ENCODE results near the gene CAMK1G.

Gene CAMK1G

GRCh38 chr1:209565759-209566678 lies 17.5 kb upstream of the CAMK1G start:
- peak; percentile 78 for DNase-seq (ENCODE audit: low spot score)

DNA sequence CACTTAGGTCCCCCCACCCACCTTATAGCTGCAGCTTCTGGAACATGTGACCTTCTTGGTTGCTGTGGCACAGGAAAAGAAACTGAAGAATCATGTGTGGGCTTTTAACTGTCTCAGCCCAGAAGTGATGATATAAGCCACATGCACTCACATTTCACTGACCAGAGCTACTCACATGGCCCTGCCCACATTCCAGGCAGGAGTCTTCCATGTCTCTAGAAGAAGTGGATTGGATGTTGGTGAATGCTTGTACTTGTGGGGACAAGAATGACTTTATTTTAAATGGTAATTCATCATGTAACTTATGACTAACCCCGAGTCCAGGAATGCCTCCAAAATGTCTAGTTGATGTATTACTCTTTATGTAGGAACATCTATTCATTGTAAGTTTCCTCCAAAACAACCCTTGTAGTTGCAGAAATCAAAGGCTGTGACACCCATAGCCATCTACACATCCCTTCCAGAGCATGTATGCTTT lies 15.8 kb upstream of the CAMK1G start:
- DNase-seq (ENCODE audit: low spot score), result no peak

DNA sequence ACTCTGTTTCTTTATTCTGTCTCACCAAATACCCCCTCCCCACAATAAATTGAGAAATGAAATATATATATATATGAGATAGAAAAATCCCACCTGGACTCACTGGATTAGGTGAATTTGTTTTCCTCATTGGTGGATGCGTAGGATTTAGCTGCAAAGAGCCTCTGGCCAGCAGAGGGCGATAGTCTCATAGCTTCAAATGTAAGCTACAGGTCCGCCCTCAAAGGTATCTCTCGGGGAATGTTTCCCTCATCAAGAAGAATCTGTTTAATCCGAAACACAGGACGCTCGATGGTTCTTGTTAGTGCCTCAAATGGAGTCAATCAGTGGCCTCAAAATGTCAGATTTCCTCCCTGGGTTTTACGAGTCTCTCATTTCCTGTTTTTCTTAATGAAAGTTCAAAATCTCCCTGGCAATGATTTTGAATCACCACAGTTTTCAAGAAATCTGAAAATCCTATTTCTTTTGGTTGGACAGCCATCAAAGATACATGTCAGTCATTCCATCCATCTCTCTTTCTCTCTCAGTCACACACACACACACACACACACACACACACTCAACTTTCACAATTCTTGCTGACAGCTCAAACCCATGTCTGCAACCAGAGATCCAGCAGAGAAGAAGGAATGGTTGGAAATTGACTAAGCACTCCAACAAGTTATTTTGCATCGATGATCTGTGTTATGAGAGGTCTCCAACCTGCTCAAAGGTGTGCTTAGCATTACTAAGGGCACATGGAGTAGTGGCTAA lies 13.9 kb upstream of the CAMK1G start:
- DNase-seq (ENCODE audit: low spot score), result peak; percentile 81

- DNase-seq (ENCODE audit: low spot score), result no peak
These were observed 12.8 kb upstream of the CAMK1G start for GRCh38 chr1:209570743-209571142.

- peak; percentile 62 for DNase-seq (ENCODE audit: low spot score)
These were observed 6.9 kb upstream of the CAMK1G start for GRCh38 chr1:209576392-209577197.

DNA sequence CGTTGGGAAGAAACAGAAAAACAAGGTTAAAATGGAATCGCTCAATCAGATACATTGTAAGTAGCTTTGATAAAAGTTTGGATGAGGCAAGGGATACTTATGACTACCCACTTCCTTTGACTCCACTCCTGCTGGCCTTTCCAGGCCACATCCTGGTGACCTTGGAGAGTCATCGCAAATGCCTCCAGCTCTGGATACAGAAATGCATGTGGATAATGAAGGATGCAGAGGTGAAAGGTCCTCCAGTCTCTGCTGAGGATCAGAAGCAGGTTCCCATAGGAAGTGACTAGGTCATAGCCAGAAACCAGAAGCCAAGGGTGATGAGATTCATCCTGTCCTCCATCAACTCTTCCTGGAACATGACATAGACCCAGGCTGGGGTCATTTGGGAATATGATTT lies 6.2 kb upstream of the CAMK1G start:
- DNase-seq (ENCODE audit: low spot score), result no peak

DNA sequence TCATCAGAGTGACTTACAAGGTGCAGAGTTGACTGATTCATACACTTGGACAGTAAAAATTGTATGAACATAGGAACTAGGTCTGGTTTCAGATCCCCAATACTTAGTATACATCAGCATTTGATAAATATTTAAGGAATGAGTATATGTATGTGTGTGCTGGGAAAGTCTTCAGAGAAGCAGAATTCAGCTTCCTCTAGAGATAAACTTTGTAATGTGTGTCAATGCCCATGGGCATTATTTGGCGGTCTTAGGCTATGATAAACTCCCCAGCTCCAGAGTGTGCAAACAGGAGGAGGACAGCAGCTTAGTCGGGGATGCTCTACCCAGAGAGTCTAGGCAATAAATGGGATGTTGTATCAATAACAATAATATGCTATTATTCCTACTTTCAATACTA lies 2.9 kb upstream of the CAMK1G start:
- no peak for DNase-seq (ENCODE audit: low spot score)

DNA sequence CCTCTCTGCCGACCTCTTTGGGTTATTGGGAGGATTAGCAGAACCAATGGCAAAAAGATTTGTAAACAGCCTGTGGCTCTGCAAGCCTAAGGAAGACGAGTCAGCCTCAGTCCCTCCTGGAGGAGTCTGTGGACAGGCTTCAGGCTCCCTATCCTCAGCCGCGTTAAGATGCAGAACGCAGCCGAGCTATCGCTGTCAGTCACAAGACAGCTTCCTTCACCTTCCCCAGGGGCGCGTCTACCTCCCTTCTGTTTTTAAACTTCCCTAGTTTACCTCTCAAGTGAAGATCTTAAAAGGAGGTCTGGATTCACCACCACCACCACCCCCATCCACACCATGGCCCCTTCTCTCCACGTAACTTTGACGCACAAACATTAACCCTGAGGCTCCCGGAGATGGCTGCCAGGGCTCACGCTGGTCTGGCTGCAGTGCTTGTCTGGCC lies 738 bp downstream of the CAMK1G start:
- no peak for DNase-seq (ENCODE audit: low spot score)

DNA sequence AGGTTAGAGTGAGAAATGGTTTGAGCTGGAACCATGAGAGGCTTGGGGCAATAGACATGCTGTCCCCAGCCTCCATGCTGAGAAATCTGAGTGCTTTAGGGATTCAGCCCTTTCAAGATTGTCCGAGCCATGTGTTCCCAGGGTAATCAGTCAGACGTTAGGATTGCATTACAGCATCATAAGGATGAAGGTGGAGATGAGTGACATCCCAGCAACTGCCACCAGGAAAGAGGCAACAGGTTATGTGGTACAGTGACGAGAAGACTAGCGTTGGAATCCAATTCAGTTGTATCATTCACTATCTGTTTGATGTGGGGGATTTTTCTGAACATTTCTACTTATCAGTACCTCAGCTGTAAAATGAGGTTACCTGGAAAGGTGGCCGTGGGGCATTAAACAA lies 1.7 kb downstream of the CAMK1G start:
- no peak for DNase-seq (ENCODE audit: low spot score)

GRCh38 chr1:209585672-209586071 lies 2.2 kb downstream of the CAMK1G start:
- peak; percentile 42 for DNase-seq (ENCODE audit: low spot score)

DNA sequence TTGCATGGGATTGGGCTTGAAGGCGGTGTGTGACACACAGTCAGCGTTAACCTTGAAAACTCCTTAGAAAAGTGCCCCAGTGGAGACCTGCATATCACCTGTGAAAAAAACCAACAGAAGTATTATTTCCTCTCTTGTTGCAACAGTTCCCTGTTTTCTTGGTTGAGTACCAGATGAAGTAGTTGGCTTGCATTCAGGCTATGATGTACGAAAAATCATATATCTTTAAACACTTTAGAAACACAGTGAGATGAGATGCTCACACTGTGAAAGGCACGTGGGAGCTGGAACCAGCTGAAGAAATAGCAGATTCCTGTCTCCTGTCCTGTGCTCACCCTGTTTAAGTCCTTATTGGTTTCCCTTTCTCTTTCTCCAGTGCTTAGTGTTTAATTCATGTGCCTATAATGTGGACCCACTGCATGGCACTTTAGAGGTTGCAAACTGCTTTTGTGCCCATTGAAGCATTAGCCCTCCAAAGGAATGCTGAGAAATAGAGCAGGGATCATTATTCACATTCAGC lies 2.8 kb downstream of the CAMK1G start:
- no peak for DNase-seq (ENCODE audit: low spot score)

DNA sequence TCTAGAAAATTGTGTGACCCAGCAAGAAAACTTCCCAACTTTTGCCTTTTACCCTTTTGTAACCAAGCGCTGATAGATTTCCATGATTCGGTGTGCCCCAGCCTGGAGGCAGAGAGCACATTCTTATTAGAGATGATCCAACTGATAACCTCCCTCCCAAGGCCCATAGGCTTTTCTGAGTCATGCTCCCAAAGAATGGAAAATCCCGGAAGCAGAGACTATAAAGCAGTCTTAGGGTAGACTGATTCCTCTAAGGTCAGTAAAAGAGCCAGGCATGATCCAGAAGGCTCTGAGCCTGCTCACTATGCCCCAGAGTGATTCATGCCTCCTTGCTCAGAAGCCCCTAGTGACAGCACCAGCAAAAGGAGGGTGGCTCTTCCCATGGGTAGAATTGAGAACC lies 4.3 kb downstream of the CAMK1G start:
- DNase-seq (ENCODE audit: low spot score), result peak; percentile 20

DNA sequence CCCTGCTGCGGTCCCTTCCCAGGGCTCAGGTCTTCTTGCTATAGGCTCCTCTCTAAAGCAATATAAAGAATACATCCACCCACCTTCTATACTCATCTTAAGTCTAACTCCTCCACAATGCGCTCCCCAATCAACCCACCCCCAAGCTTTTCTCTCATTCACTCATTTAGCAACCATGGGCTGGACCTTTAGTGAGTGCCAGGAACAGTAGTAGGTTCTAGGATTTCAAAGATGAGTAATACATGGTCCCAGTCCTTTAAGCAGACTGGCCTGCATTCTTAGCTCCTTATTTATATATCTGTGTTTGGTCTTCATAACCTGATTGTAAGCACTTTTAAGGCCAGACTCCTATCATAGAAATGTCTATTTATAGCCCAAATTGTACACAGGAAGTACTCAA lies 5.9 kb downstream of the CAMK1G start:
- no peak for DNase-seq (ENCODE audit: low spot score)

DNA sequence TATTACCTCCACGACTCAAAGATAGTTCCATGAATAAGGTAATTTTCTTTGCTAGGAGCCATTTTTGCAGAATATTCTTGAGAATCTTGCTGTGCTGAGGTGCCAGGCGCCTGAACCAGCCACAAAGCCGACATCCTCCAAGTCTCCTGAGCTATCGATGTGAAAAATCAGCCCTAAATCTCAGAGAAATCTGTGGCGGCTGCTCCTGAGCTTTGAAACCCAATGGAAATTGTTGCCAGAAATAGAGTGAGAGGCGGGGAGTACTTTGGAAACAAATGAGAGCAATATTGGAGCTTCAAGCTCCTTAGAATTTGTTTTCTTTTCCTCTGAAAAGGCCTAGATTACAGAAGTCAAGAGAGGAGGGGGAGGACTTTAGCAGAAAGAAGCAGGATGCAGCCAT lies 6.3 kb downstream of the CAMK1G start:
- no peak for DNase-seq (ENCODE audit: low spot score)

DNA sequence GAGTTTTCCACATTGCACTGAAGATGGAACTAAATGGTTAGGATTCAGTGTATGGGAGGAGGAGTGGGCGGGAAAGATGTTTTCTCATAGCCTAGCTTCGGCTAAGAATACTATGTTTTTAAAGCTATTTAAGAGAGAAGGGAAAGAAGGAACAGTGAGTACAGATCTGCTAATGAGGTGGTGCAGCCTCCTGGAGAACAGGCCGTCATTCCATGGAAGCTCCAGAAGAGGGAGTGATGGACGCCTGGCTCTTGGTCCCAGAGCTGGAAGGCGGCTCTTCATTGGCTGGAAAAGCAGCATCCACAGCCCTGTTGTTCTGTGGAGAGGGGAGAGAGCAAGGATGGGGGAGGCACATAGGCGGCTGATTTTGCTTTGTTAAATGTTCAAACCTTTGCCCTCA lies 6.9 kb downstream of the CAMK1G start:
- DNase-seq (ENCODE audit: low spot score), result peak; percentile 46

DNA sequence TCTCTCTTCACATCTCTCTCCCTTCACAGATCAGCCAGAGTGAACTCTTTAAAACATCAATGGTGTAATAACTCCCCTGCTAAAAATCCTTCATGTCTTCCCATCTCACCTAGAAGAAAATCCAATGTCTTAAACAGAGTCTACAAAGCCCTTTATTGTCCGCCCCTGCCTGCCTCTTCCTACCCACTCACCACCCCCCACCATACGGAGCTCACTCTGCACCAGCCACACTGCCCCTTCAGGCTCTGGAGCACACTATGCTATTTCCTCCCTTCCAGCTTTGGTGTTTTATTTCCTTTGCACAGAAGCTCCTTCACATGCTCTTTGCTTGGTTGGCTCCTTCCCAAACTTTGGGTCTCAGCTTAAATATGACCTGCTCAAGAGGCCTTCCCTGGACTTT lies 10.2 kb downstream of the CAMK1G start:
- no peak for DNase-seq (ENCODE audit: low spot score)

DNA sequence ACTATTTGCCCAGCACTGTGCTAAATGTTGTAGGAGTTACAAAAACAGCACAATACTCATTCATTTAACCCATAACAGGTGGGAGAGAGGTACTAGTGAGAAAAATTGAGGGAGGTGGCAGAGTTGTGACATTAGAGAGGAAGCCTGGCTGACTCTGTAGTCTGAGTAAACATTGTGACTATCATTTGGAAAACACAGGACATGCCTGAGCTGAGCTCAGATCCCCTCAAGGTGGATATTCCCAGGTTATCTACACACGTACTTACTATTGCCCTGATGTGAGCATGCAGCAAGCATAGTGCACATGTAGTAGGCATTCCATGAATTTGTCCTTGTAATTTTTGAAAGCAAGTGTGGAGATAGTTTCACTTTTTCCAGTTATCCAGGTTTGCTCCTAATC lies 10.9 kb downstream of the CAMK1G start:
- DNase-seq (ENCODE audit: low spot score), result no peak

GRCh38 chr1:209595028-209595427 lies 11.5 kb downstream of the CAMK1G start:
- no peak for DNase-seq (ENCODE audit: low spot score)

DNA sequence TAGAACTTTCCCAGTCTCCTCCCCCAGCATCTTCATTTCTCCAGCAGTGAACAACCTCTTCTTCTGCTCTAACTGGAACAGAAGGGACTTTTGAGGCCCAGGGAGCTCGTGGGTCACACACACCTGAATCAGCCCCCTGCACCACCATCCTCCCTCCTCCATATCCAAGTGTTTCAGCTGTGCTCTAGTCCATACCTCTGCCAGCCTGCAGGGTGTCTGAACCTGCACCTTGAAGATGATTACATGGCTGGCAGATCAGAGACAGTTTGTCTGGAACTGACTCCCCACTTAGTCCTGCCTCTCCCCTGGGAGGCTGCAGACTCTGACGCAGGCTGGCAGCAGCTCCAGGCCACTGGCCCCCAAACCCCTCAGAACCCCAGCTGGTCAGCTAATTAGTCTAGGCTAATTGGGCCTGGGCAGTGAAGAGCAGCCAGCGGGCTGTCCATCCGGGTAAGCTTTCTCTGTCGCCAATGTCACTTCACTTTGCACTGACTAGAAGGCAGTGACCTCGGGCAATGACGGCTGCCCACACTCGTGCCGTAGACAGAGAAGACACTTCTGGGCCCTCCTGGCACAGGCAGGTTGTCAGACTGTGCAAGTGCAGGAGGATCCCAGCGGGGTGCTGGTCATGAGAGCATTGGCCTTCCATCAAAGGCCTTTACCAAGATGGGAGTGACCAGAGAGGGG lies 12.2 kb downstream of the CAMK1G start:
- DNase-seq (ENCODE audit: low spot score), result no peak

GRCh38 chr1:209597499-209597898 lies 14.0 kb downstream of the CAMK1G start:
- DNase-seq (ENCODE audit: low spot score), result no peak

DNA sequence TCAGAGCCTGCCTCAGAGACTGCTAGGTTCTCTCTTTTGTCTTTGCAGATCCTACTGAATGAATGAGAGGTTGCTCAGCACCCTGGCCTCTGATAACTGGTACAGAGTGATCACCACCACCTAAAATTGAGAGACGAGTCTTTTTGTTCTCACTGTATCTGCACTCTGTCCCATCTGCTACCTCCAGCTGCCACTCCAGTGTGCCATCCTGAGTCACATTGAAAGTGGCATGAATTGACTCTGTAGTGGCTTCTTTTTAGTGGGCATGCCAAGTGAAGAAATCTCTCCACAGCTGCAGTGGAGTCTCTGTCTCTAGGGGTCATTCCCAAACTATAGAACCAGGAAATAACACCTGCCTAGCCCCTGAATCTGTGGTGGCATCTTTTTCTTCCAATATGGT lies 14.7 kb downstream of the CAMK1G start:
- DNase-seq (ENCODE audit: low spot score), result no peak

Data from SW480 (cell line).